Caco-2 (cell line): ENCODE measurements around the gene STPG1. TPM values are rescaled to one million over a fixed set of nuclear protein-coding genes. Genes with fewer than 3 reads are reported as not detected.

ENCODE experiments used
- BruUV-seq: library from RNA; stranded (reverse); fragments of 400-500 nt; replicated peaks from 2 replicates; lab custom pipeline; 2021; lab: Mats Ljungman, UMichigan
- CTCF ChIA-PET: fragments of 300-600 bp; sonication (Branson Sonifier 250); formaldehyde crosslinking; loops from one replicate; lab custom pipeline; 2022; ENCODE audit warnings: antibody characterized with exemption; lab: Charles Lee
- POLR2A ChIA-PET: fragments of 300-600 bp; sonication (Branson Sonifier 250); formaldehyde crosslinking; loops from one replicate; lab custom pipeline; 2022; ENCODE audit warnings: antibody characterized with exemption; lab: Charles Lee
- DNase-seq, 2 experiments: peaks; one replicate each; pipeline versions ENCODE4 v3.0.0 to v3.0.0-alpha.2; 2020 to 2022
- H3K27me3 ChIP-seq: replicated peaks from 2 replicates; pipeline ENCODE4 v1.6.0; 2011; ENCODE audit warnings: low read length; ENCODE audit not compliant: control insufficient read depth, insufficient read depth
- H3K36me3 ChIP-seq: 2 replicates; pipeline ENCODE4 v1.5.1; 2011; ENCODE audit warnings: low read length; ENCODE audit not compliant: control insufficient read depth, insufficient read depth
- H3K4me1 ChIP-seq: fragments of 250-450 bp; sonication (Bioruptor Pico); 2 replicates; pipeline ENCODE4 v1.5.1; 2020; ENCODE audit warnings: mild to moderate bottlenecking
- H3K4me3 ChIP-seq: 2 replicates; pipeline ENCODE4 v1.5.1; 2011; ENCODE audit warnings: low read depth, mild to moderate bottlenecking, control low read depth, low read length
- H3K9me3 ChIP-seq: fragments of 250-450 bp; sonication (Bioruptor Pico); 2 replicates; pipeline ENCODE4 v1.5.1; 2020; ENCODE audit warnings: mild to moderate bottlenecking, moderate library complexity
- H3K27ac Mint-ChIP-seq: one replicate; pipeline ENCODE4 v1.8.0; 2022; ENCODE audit warnings: mixed read lengths; ENCODE audit not compliant: unreplicated experiment
- H3K27me3 Mint-ChIP-seq: one replicate; pipeline ENCODE4 v1.8.0; 2022; ENCODE audit warnings: mixed read lengths; ENCODE audit not compliant: insufficient read depth, unreplicated experiment
- H3K36me3 Mint-ChIP-seq: one replicate; pipeline ENCODE4 v1.8.0; 2022; ENCODE audit warnings: mild to moderate bottlenecking, mixed read lengths; ENCODE audit not compliant: insufficient read depth, unreplicated experiment
- H3K4me1 Mint-ChIP-seq: one replicate; pipeline ENCODE4 v1.8.0; 2022; ENCODE audit warnings: low read depth, mixed read lengths; ENCODE audit not compliant: unreplicated experiment
- H3K4me3 Mint-ChIP-seq: one replicate; pipeline ENCODE4 v1.8.0; 2022; ENCODE audit warnings: mild to moderate bottlenecking, moderate library complexity, mixed read lengths; ENCODE audit not compliant: unreplicated experiment
- H3K9me3 Mint-ChIP-seq: one replicate; pipeline ENCODE4 v1.8.0; 2022; ENCODE audit warnings: mixed read lengths; ENCODE audit not compliant: unreplicated experiment
- intact Hi-C: fragments of 100-400 bp; cut with micrococcal nuclease; formaldehyde crosslinking; loops from one replicate; pipeline ENCODE4 v1.10.0; 2022; ENCODE audit not compliant: unreplicated experiment
- total RNA-seq: library from RNA; stranded (reverse); gene quantifications from 2 replicates; pipeline ENCODE4 v1.2.3, GENCODE V29; 2022
- TF ChIP-seq, protein P1 (sequence below), 2 experiments: fragments of 200-600 bp in 1 of 2; IDR thresholded peaks; 1 replicate in 1 of 2; 2 replicates in 1 of 2; pipeline versions ENCODE4 v1.5.1 to v1.8.0; 2011 to 2022; ENCODE audit warnings: antibody characterized with exemption in 1 of 2, control low read depth in 1 of 2, inconsistent platforms in 1 of 2, low read depth in 1 of 2, low read length in 1 of 2, mild to moderate bottlenecking in 1 of 2, moderate library complexity in 1 of 2; ENCODE audit not compliant: insufficient read depth in 1 of 2, severe bottlenecking in 1 of 2, unreplicated experiment in 1 of 2

The STPG1 gene
- total RNA-seq, 1 experiment from 2014 or later = 8.6 TPM

DNA sequence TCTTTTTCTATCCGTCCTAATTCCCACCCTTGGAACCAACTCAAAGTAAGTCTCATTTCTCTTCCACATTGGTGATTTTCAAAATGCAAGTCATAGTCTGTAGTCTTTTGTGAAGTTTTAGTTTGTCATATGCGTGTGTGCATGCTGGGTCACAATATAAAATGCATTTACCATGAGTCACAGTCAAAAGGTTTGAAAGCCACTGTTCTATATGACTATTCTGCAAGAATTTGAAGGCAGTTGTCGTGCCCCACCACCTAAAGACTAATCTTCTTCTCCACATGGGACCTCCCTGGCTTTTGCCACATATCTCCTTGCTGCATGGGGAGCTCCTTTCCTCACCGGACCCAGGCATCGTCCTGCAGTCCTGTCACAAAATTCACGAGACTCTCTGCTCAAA, 1.6 kb downstream of the STPG1 start:
- Histone ChIP-seq H3K9me3 (no peaks in the 10 kb centered on the region), H3K36me3 (no peaks in the 10 kb centered on the region), H3K4me3 (no peak overlapping the region), H3K27me3 (no peaks in the 10 kb centered on the region), H3K4me1 (peaks cover 10% of the 10 kb centered on the region)
- Mint-ChIP-seq H3K27me3 (no peaks in the 10 kb centered on the region), H3K4me1 (peaks cover 16% of the 10 kb centered on the region), H3K9me3 (no peaks in the 10 kb centered on the region), H3K4me3 (no peak overlapping the region), H3K27ac (no peak overlapping the region), H3K36me3 (peaks cover 16% of the 10 kb centered on the region)
- TF ChIP-seq, protein P1, sequence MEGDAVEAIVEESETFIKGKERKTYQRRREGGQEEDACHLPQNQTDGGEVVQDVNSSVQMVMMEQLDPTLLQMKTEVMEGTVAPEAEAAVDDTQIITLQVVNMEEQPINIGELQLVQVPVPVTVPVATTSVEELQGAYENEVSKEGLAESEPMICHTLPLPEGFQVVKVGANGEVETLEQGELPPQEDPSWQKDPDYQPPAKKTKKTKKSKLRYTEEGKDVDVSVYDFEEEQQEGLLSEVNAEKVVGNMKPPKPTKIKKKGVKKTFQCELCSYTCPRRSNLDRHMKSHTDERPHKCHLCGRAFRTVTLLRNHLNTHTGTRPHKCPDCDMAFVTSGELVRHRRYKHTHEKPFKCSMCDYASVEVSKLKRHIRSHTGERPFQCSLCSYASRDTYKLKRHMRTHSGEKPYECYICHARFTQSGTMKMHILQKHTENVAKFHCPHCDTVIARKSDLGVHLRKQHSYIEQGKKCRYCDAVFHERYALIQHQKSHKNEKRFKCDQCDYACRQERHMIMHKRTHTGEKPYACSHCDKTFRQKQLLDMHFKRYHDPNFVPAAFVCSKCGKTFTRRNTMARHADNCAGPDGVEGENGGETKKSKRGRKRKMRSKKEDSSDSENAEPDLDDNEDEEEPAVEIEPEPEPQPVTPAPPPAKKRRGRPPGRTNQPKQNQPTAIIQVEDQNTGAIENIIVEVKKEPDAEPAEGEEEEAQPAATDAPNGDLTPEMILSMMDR (IDR thresholded peaks at IDR 0.05; ENCODE audit: insufficient read depth in 1 of 2, low read depth in 1 of 2, low read length in 1 of 2, severe bottlenecking in 1 of 2, unreplicated experiment in 1 of 2) = no peak
- CTCF ChIA-PET = no interaction called here
- no TSS peak for BruUV-seq
- intact Hi-C loops = no loop called here
- DNase-seq = no peak
- POLR2A ChIA-PET = no interaction called here

DNA sequence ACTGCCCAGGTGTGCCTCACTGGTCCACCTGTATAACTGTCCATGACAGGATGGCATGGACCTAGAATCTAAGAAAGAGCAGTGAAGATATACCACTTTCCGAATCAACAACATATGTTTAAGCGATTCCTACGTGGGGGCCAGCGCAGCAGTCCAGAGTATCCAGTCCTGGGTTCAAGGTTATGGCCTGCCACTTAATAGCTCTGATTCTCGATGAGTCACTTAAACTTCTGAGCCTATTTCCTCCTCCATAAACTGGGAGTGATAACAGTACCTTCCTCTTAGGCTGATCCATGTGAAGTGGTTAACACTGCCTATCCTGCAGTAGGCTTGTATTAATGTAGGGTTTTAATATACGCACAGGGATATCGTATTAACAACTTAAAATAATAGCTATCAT, 2.8 kb downstream of the STPG1 start:
- CTCF ChIA-PET = no interaction called here
- H3K9me3 ChIP-seq = no peaks in the 10 kb centered on the region
- DNase-seq = no peak
- Mint-ChIP-seq H3K4me1 (peaks cover 14% of the 10 kb centered on the region), H3K9me3 (no peaks in the 10 kb centered on the region), H3K4me3 (no peak overlapping the region), H3K36me3 (peaks cover 11% of the 10 kb centered on the region), H3K27me3 (no peaks in the 10 kb centered on the region), H3K27ac (no peak overlapping the region)
- no TSS peak for BruUV-seq
- no peaks in the 10 kb centered on the region for H3K36me3 ChIP-seq
- no peaks in the 10 kb centered on the region for H3K27me3 ChIP-seq
- POLR2A ChIA-PET = no interaction called here
- intact Hi-C loops = no loop called here
- H3K4me3 ChIP-seq = no peak overlapping the region
- TF ChIP-seq, protein P1 (IDR thresholded peaks at IDR 0.05; ENCODE audit: insufficient read depth in 1 of 2, low read depth in 1 of 2, low read length in 1 of 2, severe bottlenecking in 1 of 2, unreplicated experiment in 1 of 2) = no peak
- H3K4me1 ChIP-seq = peaks cover 5% of the 10 kb centered on the region; the same call in 1 of the 2 replicates

DNA sequence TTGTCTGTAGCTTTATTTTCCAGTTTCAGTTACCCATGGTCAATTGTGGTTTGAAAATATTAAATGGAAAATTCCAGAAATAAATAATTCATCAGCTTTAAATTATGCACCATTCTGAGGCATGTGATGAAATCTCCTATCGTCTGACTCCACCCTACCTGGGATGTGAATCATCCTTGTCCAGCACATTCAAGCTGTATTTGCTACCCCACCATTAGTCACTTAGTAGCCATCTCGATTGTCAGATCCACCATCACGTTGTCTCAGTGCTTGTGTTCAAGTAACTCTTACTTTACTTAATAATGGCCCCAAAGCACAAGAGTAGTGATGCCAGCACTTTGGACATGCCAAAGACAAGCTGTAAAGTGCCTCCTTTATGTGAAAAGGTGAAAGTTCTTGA, 4.0 kb downstream of the STPG1 start:
- Mint-ChIP-seq H3K4me3 (no peak overlapping the region), H3K9me3 (no peaks in the 10 kb centered on the region), H3K27me3 (no peaks in the 10 kb centered on the region), H3K4me1 (peaks cover 6% of the 10 kb centered on the region), H3K36me3 (no peaks in the 10 kb centered on the region), H3K27ac (no peak overlapping the region)
- ChIA-PET CTCF (no interaction called here), POLR2A (interaction anchor here (0.6 kb wide), 1 partner anchor 259 kb away, joined by 3 read pairs; no protein-coding TSS in a partner anchor)
- intact Hi-C loops = no loop called here
- no peak for DNase-seq
- H3K9me3 ChIP-seq = no peaks in the 10 kb centered on the region
- H3K36me3 ChIP-seq = no peaks in the 10 kb centered on the region
- H3K27me3 ChIP-seq = no peaks in the 10 kb centered on the region
- no peak overlapping the region for H3K4me3 ChIP-seq
- H3K4me1 ChIP-seq = no peaks in the 10 kb centered on the region
- TF ChIP-seq, protein P1 (IDR thresholded peaks at IDR 0.05; ENCODE audit: insufficient read depth in 1 of 2, low read depth in 1 of 2, low read length in 1 of 2, severe bottlenecking in 1 of 2, unreplicated experiment in 1 of 2) = no peak
- no TSS peak for BruUV-seq
